PFSK-1 (cell line): ENCODE data around the gene SLC25A52.

Experiments used
- FOXP2 ChIP-seq: optimal IDR thresholded peaks from 2 replicates; pipeline ENCODE3; 2011; ENCODE audit warnings: borderline replicate concordance, control low read depth, inconsistent platforms; ENCODE audit not compliant: insufficient read depth; ENCODE audit errors: extremely low read length, extremely low read depth
- POLR2AphosphoS5 ChIP-seq: IDR thresholded peaks from 2 replicates; pipeline ENCODE4 v1.6.1; 2012; ENCODE audit warnings: low read depth, mild to moderate bottlenecking, control low read depth, low read length, moderate library complexity
- REST ChIP-seq, 2 experiments: IDR thresholded peaks; 2 replicates each; pipeline versions ENCODE4 v1.6.1 to v1.8.0; 2011 to 2012; ENCODE audit warnings: low read depth in 2 of 2, low read length in 2 of 2, control low read depth in 1 of 2, inconsistent platforms in 1 of 2, mild to moderate bottlenecking in 1 of 2, moderate library complexity in 1 of 2; ENCODE audit not compliant: insufficient read depth in 1 of 2
- SIN3A ChIP-seq: IDR thresholded peaks from 2 replicates; pipeline ENCODE4 v1.6.1; 2012; ENCODE audit warnings: mild to moderate bottlenecking, low read length, moderate library complexity, borderline replicate concordance; ENCODE audit not compliant: insufficient read depth
- TAF1 ChIP-seq: IDR thresholded peaks from 2 replicates; pipeline ENCODE4 v1.6.1; 2012; ENCODE audit warnings: low read length, control low read depth, borderline replicate concordance; ENCODE audit not compliant: insufficient read depth

Gene SLC25A52

GRCh38 chr18:31719363-31720006 lies 41.2 kb downstream of the SLC25A52 start:
- TF ChIP-seq POLR2AphosphoS5 = no peak
- TF ChIP-seq FOXP2 = no peak
- TF ChIP-seq REST (IDR thresholded peaks at IDR 0.05; ENCODE audit: insufficient read depth in 1 of 2, low read depth in 2 of 2, low read length in 2 of 2) = no peak
- no peak for TF ChIP-seq SIN3A
- no peak for TF ChIP-seq TAF1

- no peak for TF ChIP-seq POLR2AphosphoS5
- TF ChIP-seq SIN3A = no peak
- TF ChIP-seq FOXP2 = no peak
- no peak for TF ChIP-seq TAF1
- TF ChIP-seq REST (IDR thresholded peaks at IDR 0.05; ENCODE audit: insufficient read depth in 1 of 2, low read depth in 2 of 2, low read length in 2 of 2) = no peak
Measured at GRCh38 chr18:31718386-31718785, 42.3 kb downstream of the SLC25A52 start.

GRCh38 chr18:31716362-31716761 lies 44.3 kb downstream of the SLC25A52 start:
- TF ChIP-seq FOXP2 (no peak), TAF1 (no peak), SIN3A (no peak), POLR2AphosphoS5 (no peak), REST (IDR thresholded peaks at IDR 0.05; ENCODE audit: insufficient read depth in 1 of 2, low read depth in 2 of 2, low read length in 2 of 2) (no peak)

GRCh38 chr18:31711365-31712172 lies 49.1 kb downstream of the SLC25A52 start:
- TF ChIP-seq SIN3A = no peak
- no peak for TF ChIP-seq TAF1
- TF ChIP-seq FOXP2 = no peak
- no peak for TF ChIP-seq REST (IDR thresholded peaks at IDR 0.05; ENCODE audit: insufficient read depth in 1 of 2, low read depth in 2 of 2, low read length in 2 of 2)
- TF ChIP-seq POLR2AphosphoS5 = no peak
